ENCODE data around the gene CUEDC1.

CUEDC1 gene

DNA sequence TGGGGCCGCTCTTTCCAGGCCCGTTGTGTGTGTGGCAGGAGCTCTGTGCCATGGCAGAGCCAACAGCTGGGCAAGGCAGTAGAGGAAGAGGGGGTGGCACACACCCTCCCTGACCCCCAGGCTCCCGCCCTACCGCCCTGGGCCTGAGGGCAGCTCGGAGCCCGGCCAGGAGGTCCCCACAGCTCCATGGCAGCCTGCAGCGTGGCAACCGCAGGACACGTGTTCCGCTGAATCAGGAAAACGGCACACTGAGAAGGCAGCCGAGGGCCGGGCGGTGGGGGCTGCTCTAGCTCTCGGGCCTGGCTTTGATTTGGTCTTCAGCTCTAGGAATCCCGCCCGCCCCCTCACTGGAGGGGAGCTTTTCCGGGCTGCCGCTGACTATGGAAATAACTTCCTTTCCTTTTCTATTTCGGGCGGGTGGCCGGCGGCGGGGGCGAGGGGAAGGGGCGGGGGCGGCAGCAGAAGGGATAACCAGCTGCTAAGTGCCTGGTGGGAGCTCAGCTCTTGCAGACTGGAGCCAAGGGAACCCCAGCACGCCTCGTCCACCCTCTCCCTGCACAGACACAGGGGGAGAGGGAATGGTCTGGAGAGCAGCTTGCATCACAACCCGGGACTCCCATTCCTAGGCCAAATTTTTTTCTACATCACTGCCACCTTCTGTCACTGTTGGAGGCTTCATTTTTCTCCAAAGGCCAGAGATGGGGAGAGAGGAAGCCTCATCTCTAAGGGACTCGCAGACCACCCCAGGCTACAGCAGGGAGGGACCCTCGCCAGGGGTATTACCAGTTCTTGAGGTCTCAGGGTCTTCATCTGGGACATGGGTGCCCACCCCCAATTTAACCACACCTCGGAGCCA lies 80.5 kb downstream of the CUEDC1 start:
- no peak for DNase-seq (ENCODE audit: low read depth)

- no peak for DNase-seq (ENCODE audit: low read depth)
Observed at GRCh38 chr17:57874058-57874419, 81.2 kb downstream of the CUEDC1 start.

- no peak for DNase-seq (ENCODE audit: low read depth)
Observed at GRCh38 chr17:57873261-57874057, 81.8 kb downstream of the CUEDC1 start.

- no peak for DNase-seq (ENCODE audit: low read depth)
Observed at GRCh38 chr17:57872536-57872935, 82.7 kb downstream of the CUEDC1 start.

DNA sequence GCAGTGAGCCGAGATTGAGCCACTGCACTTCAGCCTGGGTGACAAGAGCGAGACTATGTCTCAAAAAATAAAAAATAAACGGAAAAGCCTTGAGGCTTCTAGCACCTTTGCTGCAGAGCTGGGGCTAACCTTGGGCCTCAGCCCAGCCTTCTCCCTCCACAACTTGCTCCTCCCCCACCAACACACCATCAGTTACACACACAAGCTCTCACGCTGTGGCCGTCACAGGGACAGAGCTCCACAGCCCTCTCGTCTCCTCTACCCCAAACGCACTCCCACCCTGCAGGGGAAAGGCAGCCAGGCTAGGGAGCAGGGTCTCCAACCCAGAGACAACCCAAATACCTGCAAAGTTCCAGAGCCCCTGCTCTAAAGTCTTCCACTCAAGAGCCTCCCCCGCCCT lies 83.3 kb downstream of the CUEDC1 start:
- no peak for DNase-seq (ENCODE audit: low read depth)

DNA sequence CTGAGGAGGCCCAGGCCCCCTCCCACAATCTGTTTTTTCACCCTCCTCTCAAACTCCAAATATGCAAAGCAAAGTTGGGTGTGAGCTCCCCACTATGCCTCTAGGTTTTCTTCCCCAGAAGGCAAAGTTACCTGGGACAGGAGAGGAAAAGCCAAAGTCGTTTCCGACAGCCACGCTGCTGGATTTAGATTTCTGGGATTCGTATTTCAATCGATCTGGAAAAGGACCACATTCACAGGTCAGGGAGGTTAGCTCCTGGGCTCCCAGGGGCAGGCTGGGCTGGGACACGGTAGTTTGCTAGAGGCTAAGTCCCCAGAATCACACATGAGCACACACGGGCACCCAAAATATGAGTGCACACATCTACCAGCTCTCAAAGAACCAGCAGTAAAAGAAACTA lies 84.1 kb downstream of the CUEDC1 start:
- no peak for DNase-seq (ENCODE audit: low read depth)

- no peak for DNase-seq (ENCODE audit: low read depth)
Observed at GRCh38 chr17:57870283-57870635, 85.0 kb downstream of the CUEDC1 start.

- DNase-seq (ENCODE audit: low read depth): no peak
Observed at GRCh38 chr17:57869617-57870282, 85.5 kb downstream of the CUEDC1 start.

DNA sequence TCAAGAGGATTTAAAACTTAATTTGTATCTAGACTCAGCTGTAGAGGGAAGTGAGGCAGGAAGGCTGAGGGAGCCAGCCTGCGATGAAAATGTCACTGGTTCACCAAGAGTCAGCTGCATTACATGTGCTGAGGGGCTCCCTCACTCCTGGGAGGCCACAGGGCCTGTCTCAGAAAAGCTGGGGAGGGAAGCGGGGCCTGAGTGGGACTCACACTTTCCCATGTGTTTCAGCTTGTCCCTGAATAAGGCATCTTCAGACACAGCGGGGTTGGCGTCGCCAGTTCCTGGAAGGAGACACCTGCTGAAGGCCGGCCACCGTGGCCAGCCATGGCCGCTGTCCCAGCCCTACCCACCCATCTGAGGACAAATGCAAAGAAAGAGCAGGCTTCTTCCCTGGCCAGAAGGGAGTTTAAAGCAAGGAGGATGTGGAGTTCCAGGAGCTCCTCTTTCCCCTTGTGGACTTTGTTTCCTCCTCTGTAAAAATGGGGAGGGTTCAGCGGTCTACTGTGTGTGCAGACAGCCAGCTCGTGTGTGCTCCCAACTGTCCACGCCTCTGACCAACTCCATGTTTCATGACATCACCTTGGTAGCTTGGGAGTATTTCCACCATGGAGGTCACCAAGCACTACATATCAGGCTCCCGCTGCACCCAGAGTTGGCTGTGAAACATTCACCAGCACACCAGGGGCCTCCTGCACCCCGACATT lies 86.1 kb downstream of the CUEDC1 start:
- no peak for DNase-seq (ENCODE audit: low read depth)

GRCh38 chr17:57868007-57868909 lies 87.0 kb downstream of the CUEDC1 start:
- DNase-seq (ENCODE audit: low read depth): no peak

GRCh38 chr17:57867126-57867525 lies 88.1 kb downstream of the CUEDC1 start:
- DNase-seq (ENCODE audit: low read depth): no peak

GRCh38 chr17:57866723-57867122 lies 88.5 kb downstream of the CUEDC1 start:
- no peak for DNase-seq (ENCODE audit: low read depth)

- no peak for DNase-seq (ENCODE audit: low read depth)
Observed at GRCh38 chr17:57866319-57866718, 88.9 kb downstream of the CUEDC1 start.

DNA sequence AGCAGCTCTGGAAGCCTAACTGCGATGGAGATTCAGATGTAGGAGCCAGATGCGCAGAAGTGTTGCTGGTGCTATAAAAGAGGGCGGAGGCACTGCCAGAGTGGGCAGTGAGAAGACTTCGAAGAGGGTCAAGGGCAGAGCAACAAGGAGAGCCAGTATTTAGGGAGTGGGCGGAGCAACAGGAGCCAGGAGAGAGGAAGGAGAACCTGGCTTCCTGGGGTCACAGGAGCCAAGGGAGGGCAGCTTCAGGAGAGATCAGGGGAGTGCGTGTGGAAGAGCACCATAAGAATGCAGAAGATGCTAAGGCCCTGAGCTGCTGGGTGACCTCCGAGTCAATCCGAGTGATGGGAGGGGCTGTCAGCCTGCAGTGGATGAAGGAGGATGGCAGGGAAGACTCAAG lies 90.9 kb downstream of the CUEDC1 start:
- no peak for DNase-seq (ENCODE audit: low read depth)

GRCh38 chr17:57862694-57863667 lies 92.2 kb downstream of the CUEDC1 start:
- no peak for DNase-seq (ENCODE audit: low read depth)

GRCh38 chr17:57861790-57862693 lies 93.2 kb downstream of the CUEDC1 start:
- no peak for DNase-seq (ENCODE audit: low read depth)

GRCh38 chr17:57861000-57861789 lies 94.0 kb downstream of the CUEDC1 start:
- DNase-seq (ENCODE audit: low read depth): no peak

DNA sequence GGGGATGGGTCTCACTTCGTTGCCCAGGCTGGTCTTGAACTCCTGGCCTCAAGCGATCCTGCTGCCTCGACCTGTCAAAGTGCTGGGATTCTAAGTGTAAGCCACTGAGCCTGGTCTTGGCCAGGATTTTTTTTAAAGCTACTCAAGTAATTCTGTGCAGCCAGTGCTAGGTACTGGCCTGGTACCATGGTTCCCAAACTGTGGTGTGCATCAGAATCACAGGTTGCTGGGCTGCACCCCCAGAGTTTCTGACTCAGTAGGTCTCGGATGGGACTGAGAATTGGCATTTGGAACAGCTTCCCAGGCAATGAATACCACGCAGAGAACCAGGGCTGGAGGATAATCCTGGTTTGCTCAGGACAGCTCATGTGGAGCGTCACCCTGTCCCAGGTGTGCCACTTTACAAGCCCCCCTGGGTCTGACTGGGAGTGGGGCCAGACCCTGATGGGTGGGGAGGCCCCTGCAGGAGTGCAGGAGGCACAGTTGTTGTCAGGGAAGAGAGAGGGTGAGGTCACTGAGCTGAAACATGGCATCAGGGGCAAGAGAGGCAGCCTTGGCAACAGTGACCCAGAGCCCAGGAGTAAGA lies 94.7 kb downstream of the CUEDC1 start:
- no peak for DNase-seq (ENCODE audit: low read depth)

All from stimulated activated CD8-positive, alpha-beta memory T cell treated with anti-CD3 and anti-CD28 coated beads, Interleukin-12 subunit alpha, Interleukin-12 subunit beta, amount 100 ng/mL, for 4 hours (primary cell).